Measurements from ENCODE around the gene ZNF865.

Gene ZNF865

GRCh38 chr19:55611983-55612645 is 6.7 kb downstream of the ZNF865 start:
- H3K4me3 ChIP-seq (ENCODE audit: low read depth, low read length): no peak overlapping the region
- no peak for TF ChIP-seq CTCF (IDR thresholded peaks at IDR 0.05; ENCODE audit: borderline replicate concordance, insufficient read depth, low read depth, low read length)

- no peak overlapping the region for H3K4me3 ChIP-seq (ENCODE audit: low read depth, low read length)
- no peak for TF ChIP-seq CTCF (IDR thresholded peaks at IDR 0.05; ENCODE audit: borderline replicate concordance, insufficient read depth, low read depth, low read length)
Observed at GRCh38 chr19:55613396-55613795, 7.9 kb downstream of the ZNF865 start.

- H3K4me3 ChIP-seq (ENCODE audit: low read depth, low read length): no peak overlapping the region
- TF ChIP-seq CTCF (IDR thresholded peaks at IDR 0.05; ENCODE audit: borderline replicate concordance, insufficient read depth, low read depth, low read length): no peak
Observed at GRCh38 chr19:55613930-55614710, 8.7 kb downstream of the ZNF865 start.

GRCh38 chr19:55614711-55615542 is 9.5 kb downstream of the ZNF865 start:
- TF ChIP-seq CTCF (IDR thresholded peaks at IDR 0.05; ENCODE audit: borderline replicate concordance, insufficient read depth, low read depth, low read length): no peak
- no peak overlapping the region for H3K4me3 ChIP-seq (ENCODE audit: low read depth, low read length)

- TF ChIP-seq CTCF (IDR thresholded peaks at IDR 0.05; ENCODE audit: borderline replicate concordance, insufficient read depth, low read depth, low read length): no peak
- no peak overlapping the region for H3K4me3 ChIP-seq (ENCODE audit: low read depth, low read length)
Observed at GRCh38 chr19:55615543-55616394, 10.3 kb downstream of the ZNF865 start.

GRCh38 chr19:55616395-55616875 is 11.0 kb downstream of the ZNF865 start:
- no peak for TF ChIP-seq CTCF (IDR thresholded peaks at IDR 0.05; ENCODE audit: borderline replicate concordance, insufficient read depth, low read depth, low read length)
- no peak overlapping the region for H3K4me3 ChIP-seq (ENCODE audit: low read depth, low read length)

Data from GM12875 (cell line).